ENCODE data around the gene KIAA1210. TPM values are rescaled to one million over a fixed set of nuclear protein-coding genes. Genes with fewer than 3 reads are reported as not detected.

The KIAA1210 gene
- total and polyA plus RNA-seq, 2 donors (not counting 1 experiment from before 2014, with no cell fraction given): not detected

GRCh38 chrX:119041175-119041574 lies 86.4 kb downstream of the KIAA1210 start:
- peak overlapping the region; percentile 51 for H3K27ac ChIP-seq (ENCODE audit: insufficient read depth, low read length)
- no peak overlapping the region for H2AFZ ChIP-seq (ENCODE audit: low read length)
- TF ChIP-seq EZH2 (IDR thresholded peaks at IDR 0.05; ENCODE audit: low read length, missing control alignments): no peak
- TF ChIP-seq, protein P1, sequence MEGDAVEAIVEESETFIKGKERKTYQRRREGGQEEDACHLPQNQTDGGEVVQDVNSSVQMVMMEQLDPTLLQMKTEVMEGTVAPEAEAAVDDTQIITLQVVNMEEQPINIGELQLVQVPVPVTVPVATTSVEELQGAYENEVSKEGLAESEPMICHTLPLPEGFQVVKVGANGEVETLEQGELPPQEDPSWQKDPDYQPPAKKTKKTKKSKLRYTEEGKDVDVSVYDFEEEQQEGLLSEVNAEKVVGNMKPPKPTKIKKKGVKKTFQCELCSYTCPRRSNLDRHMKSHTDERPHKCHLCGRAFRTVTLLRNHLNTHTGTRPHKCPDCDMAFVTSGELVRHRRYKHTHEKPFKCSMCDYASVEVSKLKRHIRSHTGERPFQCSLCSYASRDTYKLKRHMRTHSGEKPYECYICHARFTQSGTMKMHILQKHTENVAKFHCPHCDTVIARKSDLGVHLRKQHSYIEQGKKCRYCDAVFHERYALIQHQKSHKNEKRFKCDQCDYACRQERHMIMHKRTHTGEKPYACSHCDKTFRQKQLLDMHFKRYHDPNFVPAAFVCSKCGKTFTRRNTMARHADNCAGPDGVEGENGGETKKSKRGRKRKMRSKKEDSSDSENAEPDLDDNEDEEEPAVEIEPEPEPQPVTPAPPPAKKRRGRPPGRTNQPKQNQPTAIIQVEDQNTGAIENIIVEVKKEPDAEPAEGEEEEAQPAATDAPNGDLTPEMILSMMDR (conservative IDR thresholded peaks at IDR 0.05 in 1 of 2, IDR thresholded peaks at IDR 0.05 in 1 of 2; ENCODE audit: low read depth in 1 of 2, low read length in 2 of 2): no peak

GRCh38 chrX:119040432-119040831 lies 87.2 kb downstream of the KIAA1210 start:
- H3K27ac ChIP-seq (ENCODE audit: insufficient read depth, low read length): peak overlapping the region; percentile 51
- no peaks in the 10 kb centered on the region for H3K9me3 ChIP-seq (ENCODE audit: control insufficient read depth, insufficient read depth, low read depth, low read length)
- H4K20me1 ChIP-seq (ENCODE audit: control insufficient read depth, extremely low read depth, insufficient read depth, low read length): no peaks in the 10 kb centered on the region
- H3K4me1 ChIP-seq (ENCODE audit: control insufficient read depth, extremely low read depth, insufficient read depth, low read length): peaks cover 3% of the 10 kb centered on the region
- no peak overlapping the region for H3K4me3 ChIP-seq (replicated peaks in 1 of 4; ENCODE audit: control extremely low read depth in 1 of 4, insufficient read depth in 1 of 4, low read depth in 3 of 4, low read length in 4 of 4)
- H3K9ac ChIP-seq (ENCODE audit: insufficient read depth, low read length): no peak overlapping the region
- H3K27me3 ChIP-seq (ENCODE audit: control insufficient read depth, insufficient read depth, low read length): no peaks in the 10 kb centered on the region
- DNase-seq (ENCODE audit: low read depth in 2 of 2): peak in 1 of 2 donors; percentile 45
- H3K36me3 ChIP-seq (ENCODE audit: control insufficient read depth, insufficient read depth, low read length): no peaks in the 10 kb centered on the region
- H3K4me2 ChIP-seq (ENCODE audit: extremely low read depth, insufficient read depth, low read length): no peak overlapping the region
- TF ChIP-seq, protein P1 (conservative IDR thresholded peaks at IDR 0.05 in 1 of 2, IDR thresholded peaks at IDR 0.05 in 1 of 2; ENCODE audit: low read depth in 1 of 2, low read length in 2 of 2): no peak
- no peak for TF ChIP-seq EZH2 (IDR thresholded peaks at IDR 0.05; ENCODE audit: low read length, missing control alignments)
- no peaks in the 10 kb centered on the region for H3K79me2 ChIP-seq (ENCODE audit: control insufficient read depth, insufficient read depth, low read length)
- H2AFZ ChIP-seq (ENCODE audit: low read length): no peak overlapping the region

More at GRCh38 chrX:119041175-119041574, 86.4 kb downstream of the KIAA1210 start:
- H3K27me3 ChIP-seq (ENCODE audit: control insufficient read depth, insufficient read depth, low read length): no peaks in the 10 kb centered on the region
- peaks cover 3% of the 10 kb centered on the region for H3K4me1 ChIP-seq (ENCODE audit: control insufficient read depth, extremely low read depth, insufficient read depth, low read length)
- H3K4me3 ChIP-seq (replicated peaks in 1 of 4; ENCODE audit: control extremely low read depth in 1 of 4, insufficient read depth in 1 of 4, low read depth in 3 of 4, low read length in 4 of 4): no peak overlapping the region
- H3K79me2 ChIP-seq (ENCODE audit: control insufficient read depth, insufficient read depth, low read length): no peaks in the 10 kb centered on the region
- H3K9ac ChIP-seq (ENCODE audit: insufficient read depth, low read length): no peak overlapping the region
- H3K9me3 ChIP-seq (ENCODE audit: control insufficient read depth, insufficient read depth, low read depth, low read length): no peaks in the 10 kb centered on the region
- no peaks in the 10 kb centered on the region for H3K36me3 ChIP-seq (ENCODE audit: control insufficient read depth, insufficient read depth, low read length)
- no peaks in the 10 kb centered on the region for H4K20me1 ChIP-seq (ENCODE audit: control insufficient read depth, extremely low read depth, insufficient read depth, low read length)
- peak overlapping the region; percentile 63 for H3K4me2 ChIP-seq (ENCODE audit: extremely low read depth, insufficient read depth, low read length)
- DNase-seq (ENCODE audit: low read depth in 2 of 2): peak; percentile 87 to 91

DNA sequence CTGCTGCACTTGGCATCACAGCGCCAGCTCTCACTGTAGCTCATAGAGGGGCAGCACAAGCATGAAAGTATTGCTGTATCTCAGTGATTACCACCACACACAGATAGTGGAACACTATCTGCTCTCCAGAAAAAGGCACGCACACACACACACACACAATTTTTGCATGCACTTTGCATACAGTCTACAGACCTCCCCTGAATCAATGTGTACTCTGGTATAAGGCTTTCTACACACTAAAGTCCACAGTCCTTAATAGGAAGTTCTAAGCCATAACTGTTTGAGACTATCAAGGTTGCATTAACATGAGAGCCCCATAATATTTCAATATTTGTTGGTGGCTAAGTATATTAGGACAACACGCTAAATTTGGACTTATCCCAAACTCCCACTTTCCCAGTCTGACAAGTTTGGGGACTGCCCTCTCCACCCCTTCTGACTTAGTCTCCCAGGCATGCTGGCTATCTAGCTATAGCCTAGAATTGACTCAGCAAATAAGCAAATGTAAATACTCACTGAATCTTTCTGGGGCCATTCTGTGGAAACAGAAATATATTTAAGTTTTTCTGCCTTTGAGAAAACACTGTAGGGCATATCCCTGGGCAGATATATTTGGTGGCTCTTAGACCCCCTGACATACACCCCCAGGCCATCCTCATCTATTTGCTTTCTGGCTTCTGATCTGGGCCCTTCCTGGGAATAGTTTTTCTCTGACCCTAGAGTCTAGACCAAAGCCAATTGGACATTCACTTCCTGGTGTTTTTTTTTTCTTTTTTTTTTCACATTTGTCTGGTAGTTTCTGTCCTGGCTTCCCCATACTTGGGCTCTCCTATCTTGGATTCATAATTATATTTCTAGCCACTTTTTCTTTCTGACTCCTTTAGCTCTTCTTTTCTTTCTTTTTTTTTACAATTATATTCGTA lies 91.2 kb downstream of the KIAA1210 start:
- no peaks in the 10 kb centered on the region for H3K79me2 ChIP-seq (ENCODE audit: control insufficient read depth, insufficient read depth, low read length)
- peak in 1 of 2 donors; percentile 11 for DNase-seq (ENCODE audit: low read depth in 2 of 2)
- no peak for TF ChIP-seq EZH2 (IDR thresholded peaks at IDR 0.05; ENCODE audit: low read length, missing control alignments)
- TF ChIP-seq, protein P1 (conservative IDR thresholded peaks at IDR 0.05 in 1 of 2, IDR thresholded peaks at IDR 0.05 in 1 of 2; ENCODE audit: low read depth in 1 of 2, low read length in 2 of 2): no peak

More for the DNA sequence above, 91.2 kb downstream of the KIAA1210 start:
- Histone ChIP-seq H3K4me3 (replicated peaks in 1 of 4; ENCODE audit: control extremely low read depth in 1 of 4, insufficient read depth in 1 of 4, low read depth in 3 of 4, low read length in 4 of 4) (no peak overlapping the region), H3K27ac (ENCODE audit: insufficient read depth, low read length) (no peak overlapping the region), H3K27me3 (ENCODE audit: control insufficient read depth, insufficient read depth, low read length) (no peaks in the 10 kb centered on the region), H3K4me1 (ENCODE audit: control insufficient read depth, extremely low read depth, insufficient read depth, low read length) (peaks cover 3% of the 10 kb centered on the region), H3K9ac (ENCODE audit: insufficient read depth, low read length) (no peak overlapping the region), H2AFZ (ENCODE audit: low read length) (no peak overlapping the region), H3K4me2 (ENCODE audit: extremely low read depth, insufficient read depth, low read length) (no peak overlapping the region), H4K20me1 (ENCODE audit: control insufficient read depth, extremely low read depth, insufficient read depth, low read length) (no peaks in the 10 kb centered on the region), H3K9me3 (ENCODE audit: control insufficient read depth, insufficient read depth, low read depth, low read length) (no peaks in the 10 kb centered on the region), H3K36me3 (ENCODE audit: control insufficient read depth, insufficient read depth, low read length) (no peaks in the 10 kb centered on the region)

All from fibroblast of lung (primary cell).